ENCODE results near the gene ANXA6. TPM values are rescaled to one million over a fixed set of nuclear protein-coding genes. Genes with fewer than 3 reads are reported as not detected.
A peak's percentile ranks its signal among the peaks of the same experiment; 100 is the strongest.

Gene ANXA6
- total and polyA plus RNA-seq, 4 donors: 61.4 to 208 (median 155) TPM

DNA sequence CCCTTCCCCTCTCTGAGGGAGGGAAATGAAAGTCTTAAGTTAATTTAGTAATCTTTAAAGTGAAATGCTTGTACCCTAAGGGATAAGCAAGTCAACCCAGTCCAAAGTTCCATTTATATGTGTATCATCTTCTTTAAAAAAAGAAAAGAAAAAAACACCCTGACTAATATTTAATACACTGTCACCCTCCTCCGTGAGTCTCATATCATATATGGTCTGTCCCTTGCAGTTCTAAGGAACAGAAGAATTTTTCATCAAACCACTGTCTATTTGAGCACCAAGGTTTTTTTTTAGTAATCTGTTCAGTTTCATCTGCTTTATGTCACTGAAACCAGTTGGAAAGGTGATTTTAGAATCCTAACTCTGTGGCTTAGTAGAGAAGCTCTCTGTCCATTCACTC, 92.0 kb downstream of the ANXA6 start:
- H3K27ac ChIP-seq (ENCODE audit: low read depth in 1 of 2, low read length in 1 of 2): no peak overlapping the region
- 88 to 95% methylated on average over 1 of the region's 1 CpG for WGBS, 2 donors

DNA sequence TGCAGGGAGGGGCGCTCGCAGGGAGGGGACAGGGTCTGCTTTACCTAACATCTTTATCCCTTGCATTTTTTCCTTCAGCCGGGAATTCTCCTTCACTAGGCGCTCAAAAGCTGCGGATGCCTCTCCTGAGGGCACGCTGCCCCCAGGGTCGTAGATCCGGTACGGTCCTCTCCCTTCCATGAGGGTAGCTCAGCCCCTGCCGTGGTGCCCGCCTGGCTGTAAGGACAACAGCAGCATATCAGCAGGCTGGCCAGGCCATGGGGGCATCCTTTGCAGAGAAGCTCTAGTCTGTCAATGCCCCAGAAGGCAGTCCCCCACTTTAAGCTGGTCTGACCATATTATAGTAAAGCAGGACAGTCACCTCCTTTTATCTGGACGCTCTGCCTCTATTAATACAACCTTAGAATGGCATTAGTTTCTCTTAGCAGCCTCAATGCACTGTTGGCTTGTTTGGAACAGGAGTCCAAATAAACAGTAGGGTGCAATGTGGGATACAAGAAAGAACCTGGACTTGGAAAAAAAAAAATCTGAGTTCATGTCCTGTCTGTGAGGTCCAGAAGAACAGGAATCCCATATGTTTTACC, 92.6 kb downstream of the ANXA6 start:
- H3K27ac ChIP-seq (ENCODE audit: low read depth in 1 of 2, low read length in 1 of 2): peak overlapping the region in 1 of 2 donors; percentile 40
- TF ChIP-seq, protein P1, sequence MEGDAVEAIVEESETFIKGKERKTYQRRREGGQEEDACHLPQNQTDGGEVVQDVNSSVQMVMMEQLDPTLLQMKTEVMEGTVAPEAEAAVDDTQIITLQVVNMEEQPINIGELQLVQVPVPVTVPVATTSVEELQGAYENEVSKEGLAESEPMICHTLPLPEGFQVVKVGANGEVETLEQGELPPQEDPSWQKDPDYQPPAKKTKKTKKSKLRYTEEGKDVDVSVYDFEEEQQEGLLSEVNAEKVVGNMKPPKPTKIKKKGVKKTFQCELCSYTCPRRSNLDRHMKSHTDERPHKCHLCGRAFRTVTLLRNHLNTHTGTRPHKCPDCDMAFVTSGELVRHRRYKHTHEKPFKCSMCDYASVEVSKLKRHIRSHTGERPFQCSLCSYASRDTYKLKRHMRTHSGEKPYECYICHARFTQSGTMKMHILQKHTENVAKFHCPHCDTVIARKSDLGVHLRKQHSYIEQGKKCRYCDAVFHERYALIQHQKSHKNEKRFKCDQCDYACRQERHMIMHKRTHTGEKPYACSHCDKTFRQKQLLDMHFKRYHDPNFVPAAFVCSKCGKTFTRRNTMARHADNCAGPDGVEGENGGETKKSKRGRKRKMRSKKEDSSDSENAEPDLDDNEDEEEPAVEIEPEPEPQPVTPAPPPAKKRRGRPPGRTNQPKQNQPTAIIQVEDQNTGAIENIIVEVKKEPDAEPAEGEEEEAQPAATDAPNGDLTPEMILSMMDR (IDR thresholded peaks at IDR 0.05; ENCODE audit: control extremely low read depth, extremely low read depth): no peak
- no peak for DNase-seq
- no peak for ATAC-seq (ENCODE audit: insufficient read depth, low FRiP score)
- H3K9ac ChIP-seq (ENCODE audit: insufficient read depth in 1 of 2, low read length in 2 of 2): no peak overlapping the region
- no peak overlapping the region for H3K4me3 ChIP-seq
- H3K27me3 ChIP-seq (ENCODE audit: control insufficient read depth in 3 of 3, insufficient read depth in 3 of 3, low read length in 2 of 3): no peaks in the 10 kb centered on the region
- no peaks in the 10 kb centered on the region for H3K9me3 ChIP-seq (ENCODE audit: control insufficient read depth in 4 of 4, insufficient read depth in 3 of 4, low read length in 3 of 4)
- peaks cover 0 to 40% (median 23%) of the 10 kb centered on the region in 4 donors for H3K36me3 ChIP-seq (ENCODE audit: control insufficient read depth in 4 of 4, insufficient read depth in 4 of 4, low read length in 4 of 4)
- H3K4me1 ChIP-seq (ENCODE audit: control insufficient read depth in 5 of 5, insufficient read depth in 5 of 5, low read length in 5 of 5): peaks cover 0 to 71% (median 14%) of the 10 kb centered on the region in 5 donors
- 97 to 98% methylated on average over 12 of the region's 12 CpGs for WGBS, 2 donors

More for the DNA sequence above, 92.0 kb downstream of the ANXA6 start:
- Histone ChIP-seq H3K4me3 (no peak overlapping the region), H3K9me3 (ENCODE audit: control insufficient read depth in 4 of 4, insufficient read depth in 3 of 4, low read length in 3 of 4) (no peaks in the 10 kb centered on the region), H3K9ac (ENCODE audit: insufficient read depth in 1 of 2, low read length in 2 of 2) (no peak overlapping the region), H3K4me1 (ENCODE audit: control insufficient read depth in 5 of 5, insufficient read depth in 5 of 5, low read length in 5 of 5) (peaks cover 0 to 68% (median 14%) of the 10 kb centered on the region in 5 donors), H3K36me3 (ENCODE audit: control insufficient read depth in 4 of 4, insufficient read depth in 4 of 4, low read length in 4 of 4) (peaks cover 0 to 39% (median 18%) of the 10 kb centered on the region in 4 donors), H3K27me3 (ENCODE audit: control insufficient read depth in 3 of 3, insufficient read depth in 3 of 3, low read length in 2 of 3) (no peaks in the 10 kb centered on the region)
- ATAC-seq (ENCODE audit: insufficient read depth, low FRiP score) (no peak), DNase-seq (no peak)
- TF ChIP-seq, protein P1 (IDR thresholded peaks at IDR 0.05; ENCODE audit: control extremely low read depth, extremely low read depth): no peak

DNA sequence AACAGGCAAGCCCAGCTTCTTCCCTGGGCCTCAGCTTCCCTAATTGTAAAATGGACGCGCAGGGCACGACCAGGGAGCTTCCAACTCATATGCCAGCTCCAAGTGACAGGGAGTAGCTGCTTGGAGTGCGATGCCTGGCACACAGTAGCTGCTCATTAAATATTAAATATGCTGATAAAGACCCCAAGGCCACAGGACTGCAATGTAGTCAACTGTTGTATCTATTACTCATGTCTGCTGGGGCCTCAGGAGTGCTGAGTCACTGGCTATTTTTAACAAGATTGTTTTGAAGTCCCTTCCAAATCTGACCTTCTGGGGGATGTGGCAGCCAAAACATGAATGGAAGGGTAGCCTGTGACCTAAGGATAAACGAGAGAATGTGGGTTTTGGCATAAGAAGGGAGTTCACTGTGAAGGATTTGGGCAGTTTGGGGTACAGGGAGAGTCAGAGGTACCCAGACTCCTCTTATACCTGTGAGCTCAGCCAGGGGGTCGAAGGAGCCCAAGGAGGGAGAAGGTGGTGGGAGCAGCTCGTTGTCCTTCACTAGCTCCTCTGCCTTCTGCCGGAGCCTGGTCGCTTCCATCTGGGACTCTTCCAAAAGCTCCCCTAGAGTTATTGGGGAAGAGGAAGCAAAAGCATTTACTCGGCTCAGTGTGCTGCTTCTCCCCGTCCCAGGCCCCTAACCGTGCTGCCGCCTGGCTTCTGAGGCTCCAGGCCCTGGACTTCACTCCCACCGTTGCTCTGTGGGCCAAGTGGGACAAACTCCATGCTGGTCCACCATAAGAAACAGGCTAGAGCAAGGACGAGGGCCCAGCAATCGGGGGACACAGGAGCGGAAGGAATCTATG, 94.2 kb downstream of the ANXA6 start:
- peaks cover 0 to 65% (median 11%) of the 10 kb centered on the region in 5 donors for H3K4me1 ChIP-seq (ENCODE audit: control insufficient read depth in 5 of 5, insufficient read depth in 5 of 5, low read length in 5 of 5)
- H3K36me3 ChIP-seq (ENCODE audit: control insufficient read depth in 4 of 4, insufficient read depth in 4 of 4, low read length in 4 of 4): peaks cover 0 to 45% (median 28%) of the 10 kb centered on the region in 4 donors
- 55 to 59% methylated on average over 17 of the region's 17 CpGs for WGBS, 2 donors
- no peak for ATAC-seq (ENCODE audit: insufficient read depth, low FRiP score)
- no peak for DNase-seq
- H3K4me3 ChIP-seq: no peak overlapping the region
- H3K9ac ChIP-seq (ENCODE audit: insufficient read depth in 1 of 2, low read length in 2 of 2): no peak overlapping the region
- H3K27me3 ChIP-seq (ENCODE audit: control insufficient read depth in 3 of 3, insufficient read depth in 3 of 3, low read length in 2 of 3): no peaks in the 10 kb centered on the region
- TF ChIP-seq, protein P1 (IDR thresholded peaks at IDR 0.05; ENCODE audit: control extremely low read depth, extremely low read depth): no peak
- peak overlapping the region; percentile 75 to 76 for H3K27ac ChIP-seq (ENCODE audit: low read depth in 1 of 2, low read length in 1 of 2)
- no peaks in the 10 kb centered on the region for H3K9me3 ChIP-seq (ENCODE audit: control insufficient read depth in 4 of 4, insufficient read depth in 3 of 4, low read length in 3 of 4)
